HepG2 (cell line): ENCODE data around the gene ZNF446. TPM values are rescaled to one million over a fixed set of nuclear protein-coding genes. Genes with fewer than 3 reads are reported as not detected.

Experiments used
- ATF1 ChIP-seq: IDR thresholded peaks from 2 replicates; pipeline ENCODE4 v1.6.1; 2016; ENCODE audit warnings: mild to moderate bottlenecking, control low read depth
- GABPB1 ChIP-seq: IDR thresholded peaks from 2 replicates; pipeline ENCODE4 v1.6.1; 2016; ENCODE audit warnings: mild to moderate bottlenecking, missing genetic modification reagents, moderate library complexity, missing compliant biosample characterization
- MTF2 ChIP-seq: sonication (generic); formaldehyde crosslinking; IDR thresholded peaks from 2 replicates; pipeline ENCODE4 v1.5.0; 2020; ENCODE audit warnings: missing genetic modification reagents, borderline replicate concordance
- NCOA1 ChIP-seq: sonication (generic); formaldehyde crosslinking; IDR thresholded peaks from 2 replicates; pipeline ENCODE4 v1.9.0; 2021; ENCODE audit warnings: missing genetic modification reagents
- NCOA5 ChIP-seq: sonication (generic); formaldehyde crosslinking; IDR thresholded peaks from 2 replicates; pipeline ENCODE4 v1.4.0; 2020; ENCODE audit warnings: missing genetic modification reagents
- RELA ChIP-seq: sonication (generic); formaldehyde crosslinking; IDR thresholded peaks from 2 replicates; pipeline ENCODE4 v1.4.0; 2020; ENCODE audit warnings: missing genetic modification reagents
- REPIN1 ChIP-seq: sonication (generic); formaldehyde crosslinking; IDR thresholded peaks from 2 replicates; pipeline ENCODE4 v1.8.0; 2022; ENCODE audit warnings: missing genetic modification reagents, low read depth, mild to moderate bottlenecking, borderline replicate concordance
- RFX1 ChIP-seq: fragments of 450-650 bp; IDR thresholded peaks from 2 replicates; pipeline ENCODE4 v1.6.1; 2017
- SP140L ChIP-seq: sonication (generic); formaldehyde crosslinking; IDR thresholded peaks from 2 replicates; pipeline ENCODE4 v1.4.0; 2020; ENCODE audit warnings: missing genetic modification reagents, borderline replicate concordance
- TMF1 ChIP-seq: sonication (generic); formaldehyde crosslinking; IDR thresholded peaks from 2 replicates; pipeline ENCODE4 v1.8.1; 2022; ENCODE audit warnings: low read depth, missing genetic modification reagents
- ZNF205 ChIP-seq: IDR thresholded peaks from 2 replicates; pipeline ENCODE4 v1.6.1; 2018; ENCODE audit warnings: missing biosample characterization, missing genetic modification reagents
- ZNF207 ChIP-seq: fragments of 450-650 bp; IDR thresholded peaks from 2 replicates; pipeline ENCODE4 v1.6.1; 2016; ENCODE audit warnings: antibody characterized with exemption, borderline replicate concordance
- ZNF367 ChIP-seq: sonication (generic); formaldehyde crosslinking; IDR thresholded peaks from 2 replicates; pipeline ENCODE4 v1.4.0; 2020; ENCODE audit warnings: missing genetic modification reagents, borderline replicate concordance
- polyA plus RNA-seq, 8 experiments: library from polyadenylated mRNA; depleted of rRNA in 3 of 8; stranded (reverse) in 7 of 8; unstranded in 1 of 8; fragments of >200 nt; fragmentation: Illumina TruSeq in 4 of 8; extraction: Trizol in 4 of 8; gene quantifications; 2 replicates each; pipeline versions ENCODE4 v1.2.1 to v1.2.3, GENCODE V29; 2011 to 2016; ENCODE audit warnings: low read depth in 4 of 8, missing spikeins in 1 of 8, mixed read lengths in 1 of 8; ENCODE audit not compliant: insufficient read depth in 1 of 8
- total RNA-seq, 5 experiments: library from RNA; depleted of rRNA; stranded (reverse); fragments of >200 nt; fragmentation: Illumina TruSeq; extraction: Trizol; gene quantifications; 2 replicates each; pipeline ENCODE4 v1.2.3, GENCODE V29; 2016; ENCODE audit warnings: low read depth in 1 of 5
- TF ChIP-seq, protein P1 (sequence below): IDR thresholded peaks from 2 replicates; pipeline ENCODE4 v1.6.1; 2016; ENCODE audit warnings: low read depth, missing genetic modification reagents, missing compliant biosample characterization
- TF ChIP-seq, protein P2 (sequence below): sonication (generic); formaldehyde crosslinking; IDR thresholded peaks from 2 replicates; pipeline ENCODE4 v1.4.0; 2020; ENCODE audit warnings: missing genetic modification reagents
- TF ChIP-seq, protein P3 (sequence below): sonication (generic); formaldehyde crosslinking; conservative IDR thresholded peaks from 2 replicates; pipeline ENCODE4 v1.4.0; 2020; ENCODE audit warnings: mild to moderate bottlenecking, missing genetic modification reagents, moderate library complexity

ZNF446 gene
- total and polyA plus RNA-seq, 2 of the 13 experiments (the other 11 are each of a cell fraction or from before 2014, with no cell fraction given) = 3.0 to 3.6 TPM

DNA sequence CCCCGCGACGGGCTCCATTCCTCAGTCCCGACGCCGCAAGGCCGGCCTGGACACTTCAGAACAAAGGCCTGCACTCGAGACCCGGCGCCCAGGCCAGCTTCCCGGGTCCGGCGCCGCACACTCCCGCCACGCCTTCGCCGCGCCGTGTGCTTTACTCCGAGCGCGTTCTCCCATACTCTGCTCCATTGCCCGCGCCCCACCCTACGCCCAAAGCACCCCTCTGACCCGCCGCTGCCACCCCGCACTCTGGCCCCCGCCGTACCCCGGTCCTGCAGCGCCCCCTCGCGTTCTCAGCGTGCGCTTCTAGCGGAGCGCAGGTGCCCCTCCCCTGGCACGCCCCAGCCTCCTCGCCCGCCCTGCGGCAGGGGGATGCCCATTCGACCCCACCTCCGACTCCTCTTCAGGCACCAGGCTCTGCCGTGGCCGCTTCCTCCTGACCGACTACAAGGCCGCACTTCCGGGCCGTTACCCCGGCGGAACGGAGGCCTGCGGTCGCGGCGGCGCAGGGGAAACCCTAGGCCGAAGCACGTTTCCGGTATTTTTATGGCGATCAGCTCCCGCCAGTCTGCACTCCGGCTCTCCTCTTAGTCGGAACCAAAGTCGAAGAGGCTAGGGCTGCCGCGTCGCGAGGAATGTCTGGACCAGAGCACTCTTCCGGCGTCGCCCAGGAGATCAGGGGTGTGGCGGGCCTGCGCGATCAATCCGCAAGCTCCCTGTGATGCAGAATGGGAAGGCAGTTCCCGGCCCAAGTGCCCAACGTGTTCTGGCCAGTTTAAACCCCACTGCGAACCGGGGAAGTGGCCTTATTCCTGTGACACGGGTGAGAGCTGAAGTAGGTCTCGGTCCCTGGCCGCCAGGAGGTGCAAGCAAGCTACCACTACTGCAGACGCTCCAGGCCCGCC, 43.5 kb downstream of the ZNF446 start, which contains the start of gene ZBTB45 (continued):
- TF ChIP-seq, protein P1, sequence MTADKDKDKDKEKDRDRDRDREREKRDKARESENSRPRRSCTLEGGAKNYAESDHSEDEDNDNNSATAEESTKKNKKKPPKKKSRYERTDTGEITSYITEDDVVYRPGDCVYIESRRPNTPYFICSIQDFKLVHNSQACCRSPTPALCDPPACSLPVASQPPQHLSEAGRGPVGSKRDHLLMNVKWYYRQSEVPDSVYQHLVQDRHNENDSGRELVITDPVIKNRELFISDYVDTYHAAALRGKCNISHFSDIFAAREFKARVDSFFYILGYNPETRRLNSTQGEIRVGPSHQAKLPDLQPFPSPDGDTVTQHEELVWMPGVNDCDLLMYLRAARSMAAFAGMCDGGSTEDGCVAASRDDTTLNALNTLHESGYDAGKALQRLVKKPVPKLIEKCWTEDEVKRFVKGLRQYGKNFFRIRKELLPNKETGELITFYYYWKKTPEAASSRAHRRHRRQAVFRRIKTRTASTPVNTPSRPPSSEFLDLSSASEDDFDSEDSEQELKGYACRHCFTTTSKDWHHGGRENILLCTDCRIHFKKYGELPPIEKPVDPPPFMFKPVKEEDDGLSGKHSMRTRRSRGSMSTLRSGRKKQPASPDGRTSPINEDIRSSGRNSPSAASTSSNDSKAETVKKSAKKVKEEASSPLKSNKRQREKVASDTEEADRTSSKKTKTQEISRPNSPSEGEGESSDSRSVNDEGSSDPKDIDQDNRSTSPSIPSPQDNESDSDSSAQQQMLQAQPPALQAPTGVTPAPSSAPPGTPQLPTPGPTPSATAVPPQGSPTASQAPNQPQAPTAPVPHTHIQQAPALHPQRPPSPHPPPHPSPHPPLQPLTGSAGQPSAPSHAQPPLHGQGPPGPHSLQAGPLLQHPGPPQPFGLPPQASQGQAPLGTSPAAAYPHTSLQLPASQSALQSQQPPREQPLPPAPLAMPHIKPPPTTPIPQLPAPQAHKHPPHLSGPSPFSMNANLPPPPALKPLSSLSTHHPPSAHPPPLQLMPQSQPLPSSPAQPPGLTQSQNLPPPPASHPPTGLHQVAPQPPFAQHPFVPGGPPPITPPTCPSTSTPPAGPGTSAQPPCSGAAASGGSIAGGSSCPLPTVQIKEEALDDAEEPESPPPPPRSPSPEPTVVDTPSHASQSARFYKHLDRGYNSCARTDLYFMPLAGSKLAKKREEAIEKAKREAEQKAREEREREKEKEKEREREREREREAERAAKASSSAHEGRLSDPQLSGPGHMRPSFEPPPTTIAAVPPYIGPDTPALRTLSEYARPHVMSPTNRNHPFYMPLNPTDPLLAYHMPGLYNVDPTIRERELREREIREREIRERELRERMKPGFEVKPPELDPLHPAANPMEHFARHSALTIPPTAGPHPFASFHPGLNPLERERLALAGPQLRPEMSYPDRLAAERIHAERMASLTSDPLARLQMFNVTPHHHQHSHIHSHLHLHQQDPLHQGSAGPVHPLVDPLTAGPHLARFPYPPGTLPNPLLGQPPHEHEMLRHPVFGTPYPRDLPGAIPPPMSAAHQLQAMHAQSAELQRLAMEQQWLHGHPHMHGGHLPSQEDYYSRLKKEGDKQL = peak; percentile 31; the same call in 1 of the 2 replicates
- TF ChIP-seq ZNF367 (0 out of 2 replicates have a peak, but pooled peaks have one; percentile 58), ATF1 (CRISPR knock-in tag) (peak; percentile 76), NCOA1 (CRISPR knock-in tag) (peak; percentile 93; the same call in 1 of the 2 replicates), GABPB1 (peak; percentile 100), NCOA5 (CRISPR knock-in tag) (no peak), MTF2 (CRISPR knock-in tag) (peak; percentile 89; the same call in 1 of the 2 replicates), TMF1 (CRISPR knock-in tag) (no peak), ZNF207 (no peak), ZNF205 (CRISPR knock-in tag) (peak; percentile 89), RELA (CRISPR knock-in tag) (peak; percentile 75; the same call in 1 of the 2 replicates), RFX1 (no peak; the same call in 1 of the 2 replicates), SP140L (CRISPR knock-in tag) (0 out of 2 replicates have a peak, but pooled peaks have one; percentile 57), REPIN1 (CRISPR knock-in tag) (peak; percentile 97)
- TF ChIP-seq, protein P2, sequence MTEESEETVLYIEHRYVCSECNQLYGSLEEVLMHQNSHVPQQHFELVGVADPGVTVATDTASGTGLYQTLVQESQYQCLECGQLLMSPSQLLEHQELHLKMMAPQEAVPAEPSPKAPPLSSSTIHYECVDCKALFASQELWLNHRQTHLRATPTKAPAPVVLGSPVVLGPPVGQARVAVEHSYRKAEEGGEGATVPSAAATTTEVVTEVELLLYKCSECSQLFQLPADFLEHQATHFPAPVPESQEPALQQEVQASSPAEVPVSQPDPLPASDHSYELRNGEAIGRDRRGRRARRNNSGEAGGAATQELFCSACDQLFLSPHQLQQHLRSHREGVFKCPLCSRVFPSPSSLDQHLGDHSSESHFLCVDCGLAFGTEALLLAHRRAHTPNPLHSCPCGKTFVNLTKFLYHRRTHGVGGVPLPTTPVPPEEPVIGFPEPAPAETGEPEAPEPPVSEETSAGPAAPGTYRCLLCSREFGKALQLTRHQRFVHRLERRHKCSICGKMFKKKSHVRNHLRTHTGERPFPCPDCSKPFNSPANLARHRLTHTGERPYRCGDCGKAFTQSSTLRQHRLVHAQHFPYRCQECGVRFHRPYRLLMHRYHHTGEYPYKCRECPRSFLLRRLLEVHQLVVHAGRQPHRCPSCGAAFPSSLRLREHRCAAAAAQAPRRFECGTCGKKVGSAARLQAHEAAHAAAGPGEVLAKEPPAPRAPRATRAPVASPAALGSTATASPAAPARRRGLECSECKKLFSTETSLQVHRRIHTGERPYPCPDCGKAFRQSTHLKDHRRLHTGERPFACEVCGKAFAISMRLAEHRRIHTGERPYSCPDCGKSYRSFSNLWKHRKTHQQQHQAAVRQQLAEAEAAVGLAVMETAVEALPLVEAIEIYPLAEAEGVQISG (CRISPR knock-in tag) = peak; percentile 97
- TF ChIP-seq, protein P3, sequence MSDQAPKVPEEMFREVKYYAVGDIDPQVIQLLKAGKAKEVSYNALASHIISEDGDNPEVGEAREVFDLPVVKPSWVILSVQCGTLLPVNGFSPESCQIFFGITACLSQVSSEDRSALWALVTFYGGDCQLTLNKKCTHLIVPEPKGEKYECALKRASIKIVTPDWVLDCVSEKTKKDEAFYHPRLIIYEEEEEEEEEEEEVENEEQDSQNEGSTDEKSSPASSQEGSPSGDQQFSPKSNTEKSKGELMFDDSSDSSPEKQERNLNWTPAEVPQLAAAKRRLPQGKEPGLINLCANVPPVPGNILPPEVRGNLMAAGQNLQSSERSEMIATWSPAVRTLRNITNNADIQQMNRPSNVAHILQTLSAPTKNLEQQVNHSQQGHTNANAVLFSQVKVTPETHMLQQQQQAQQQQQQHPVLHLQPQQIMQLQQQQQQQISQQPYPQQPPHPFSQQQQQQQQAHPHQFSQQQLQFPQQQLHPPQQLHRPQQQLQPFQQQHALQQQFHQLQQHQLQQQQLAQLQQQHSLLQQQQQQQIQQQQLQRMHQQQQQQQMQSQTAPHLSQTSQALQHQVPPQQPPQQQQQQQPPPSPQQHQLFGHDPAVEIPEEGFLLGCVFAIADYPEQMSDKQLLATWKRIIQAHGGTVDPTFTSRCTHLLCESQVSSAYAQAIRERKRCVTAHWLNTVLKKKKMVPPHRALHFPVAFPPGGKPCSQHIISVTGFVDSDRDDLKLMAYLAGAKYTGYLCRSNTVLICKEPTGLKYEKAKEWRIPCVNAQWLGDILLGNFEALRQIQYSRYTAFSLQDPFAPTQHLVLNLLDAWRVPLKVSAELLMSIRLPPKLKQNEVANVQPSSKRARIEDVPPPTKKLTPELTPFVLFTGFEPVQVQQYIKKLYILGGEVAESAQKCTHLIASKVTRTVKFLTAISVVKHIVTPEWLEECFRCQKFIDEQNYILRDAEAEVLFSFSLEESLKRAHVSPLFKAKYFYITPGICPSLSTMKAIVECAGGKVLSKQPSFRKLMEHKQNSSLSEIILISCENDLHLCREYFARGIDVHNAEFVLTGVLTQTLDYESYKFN (CRISPR knock-in tag) = peak; percentile 77
